HG02763 (cell line): Measurements from ENCODE around the gene PBOV1.

Source experiments
- ATAC-seq: cut with Tn5 transposase; IDR thresholded peaks from one replicate; pipeline ENCODE4 v1.9.1; 2021; ENCODE audit warnings: mild to moderate bottlenecking, moderate library complexity; ENCODE audit not compliant: unreplicated experiment

Gene PBOV1

DNA sequence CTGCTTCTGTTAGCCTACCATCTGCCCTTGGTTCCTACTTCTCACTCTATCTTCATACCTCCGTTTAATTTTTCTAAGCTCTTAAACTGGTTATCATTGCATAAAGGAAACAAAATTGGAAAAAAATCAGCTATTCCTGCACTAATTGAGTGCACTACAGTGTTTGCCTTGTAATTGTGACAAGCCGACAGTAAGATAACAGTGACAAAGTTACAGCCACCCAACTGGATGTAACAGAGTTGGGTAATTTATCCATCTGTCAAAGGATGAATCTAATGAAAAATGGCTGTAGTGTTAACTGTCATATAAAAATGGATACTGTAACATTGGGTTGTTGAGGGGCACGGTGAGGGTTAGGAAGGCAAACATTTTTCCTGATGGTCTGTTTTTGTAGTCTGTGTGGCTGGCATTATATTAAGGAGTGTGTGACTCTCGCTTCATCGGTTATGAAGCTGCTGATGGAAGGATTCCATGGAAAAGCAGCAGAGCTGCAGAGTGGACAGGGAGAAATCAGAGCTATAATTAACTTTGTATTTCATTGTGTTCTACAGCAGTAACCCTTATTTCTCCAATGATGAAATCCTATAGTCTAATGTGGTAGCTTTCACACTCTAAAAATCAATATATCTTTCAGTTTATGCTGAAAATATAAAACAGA, 12.7 kb downstream of the PBOV1 start:
- ATAC-seq, result no peak

DNA sequence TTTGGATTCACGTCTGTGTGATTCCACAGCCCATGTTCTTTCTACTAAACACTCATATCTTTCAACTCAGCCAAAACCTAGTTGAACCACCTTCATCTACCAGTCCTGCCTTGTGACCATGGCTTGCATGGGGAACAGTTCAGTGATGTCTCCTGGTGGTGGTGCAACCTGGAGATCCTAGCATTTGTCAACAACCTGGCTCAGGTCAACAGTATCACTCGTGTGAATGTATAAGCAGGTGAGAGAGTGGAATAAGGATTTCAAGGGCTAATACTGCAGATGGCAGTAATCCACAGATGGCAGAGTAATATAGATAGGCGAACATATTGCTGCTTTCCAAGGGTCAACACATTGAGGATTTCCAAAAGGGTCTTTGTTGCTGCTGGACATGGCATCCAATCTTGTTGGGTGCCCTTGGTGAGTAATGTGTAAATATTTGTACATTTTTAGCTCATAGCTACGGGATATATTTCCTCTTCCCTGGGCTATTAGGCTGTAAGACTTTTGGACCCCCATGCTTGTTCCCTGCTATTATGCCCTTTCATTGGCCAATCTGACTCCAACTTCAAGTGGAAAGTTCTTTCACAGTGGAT, 13.4 kb downstream of the PBOV1 start:
- ATAC-seq, result no peak

DNA sequence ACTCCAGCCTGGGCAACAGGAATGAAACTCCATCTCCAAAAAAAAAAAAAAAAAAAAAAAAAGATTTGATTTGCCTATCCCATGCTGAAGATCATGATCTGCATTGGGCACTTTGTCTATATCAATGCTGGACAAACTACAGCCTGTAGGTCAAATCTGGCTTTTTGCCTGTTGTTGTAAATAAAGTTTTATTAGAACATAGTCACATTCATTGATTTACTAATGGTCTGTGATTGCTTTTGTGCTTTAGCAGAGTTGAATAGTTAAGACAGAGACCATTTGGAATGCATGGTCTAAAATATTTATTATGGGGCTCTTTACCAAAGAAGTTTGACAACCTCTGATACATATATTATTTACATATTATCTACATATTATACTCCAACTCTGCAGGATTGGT, 14.0 kb downstream of the PBOV1 start:
- ATAC-seq, result no peak

DNA sequence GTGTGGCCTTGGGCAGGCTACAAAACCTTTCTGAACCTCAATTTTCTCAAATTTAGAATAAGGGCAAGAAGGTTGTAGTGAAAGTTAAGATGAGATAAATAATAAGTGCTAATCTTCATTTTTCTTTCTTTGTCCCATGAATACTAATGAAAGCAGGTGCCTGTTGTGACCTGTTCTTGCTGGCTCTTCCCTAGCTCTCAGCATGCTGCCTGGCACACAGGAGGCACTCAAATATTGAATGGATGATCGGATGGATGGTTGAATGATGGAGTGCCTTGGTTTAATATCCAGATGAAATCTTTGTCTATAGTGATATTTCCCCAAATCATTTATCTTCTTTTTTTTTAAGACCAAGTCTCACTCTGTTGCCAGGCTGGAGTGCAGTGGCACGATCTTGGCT, 15.0 kb downstream of the PBOV1 start:
- no peak for ATAC-seq

DNA sequence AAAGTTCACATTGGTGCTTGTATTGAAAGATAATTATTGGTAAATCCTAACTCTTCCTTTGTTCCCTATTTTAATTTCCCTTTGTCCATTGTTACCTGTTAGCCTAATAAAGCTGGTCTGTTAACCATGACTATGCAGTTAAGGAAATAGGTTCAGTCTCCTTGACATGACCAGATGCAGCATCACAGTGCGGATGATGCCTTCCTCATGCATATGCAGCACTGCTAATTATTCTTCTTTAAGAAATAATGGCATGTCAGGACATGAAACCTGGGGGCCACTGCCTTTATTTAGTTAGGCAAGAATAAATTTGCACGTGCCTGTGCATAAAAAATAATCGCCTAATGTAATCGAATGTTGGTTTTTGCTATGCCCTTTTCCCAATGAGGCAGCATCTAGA, 16.5 kb downstream of the PBOV1 start:
- ATAC-seq, result no peak

DNA sequence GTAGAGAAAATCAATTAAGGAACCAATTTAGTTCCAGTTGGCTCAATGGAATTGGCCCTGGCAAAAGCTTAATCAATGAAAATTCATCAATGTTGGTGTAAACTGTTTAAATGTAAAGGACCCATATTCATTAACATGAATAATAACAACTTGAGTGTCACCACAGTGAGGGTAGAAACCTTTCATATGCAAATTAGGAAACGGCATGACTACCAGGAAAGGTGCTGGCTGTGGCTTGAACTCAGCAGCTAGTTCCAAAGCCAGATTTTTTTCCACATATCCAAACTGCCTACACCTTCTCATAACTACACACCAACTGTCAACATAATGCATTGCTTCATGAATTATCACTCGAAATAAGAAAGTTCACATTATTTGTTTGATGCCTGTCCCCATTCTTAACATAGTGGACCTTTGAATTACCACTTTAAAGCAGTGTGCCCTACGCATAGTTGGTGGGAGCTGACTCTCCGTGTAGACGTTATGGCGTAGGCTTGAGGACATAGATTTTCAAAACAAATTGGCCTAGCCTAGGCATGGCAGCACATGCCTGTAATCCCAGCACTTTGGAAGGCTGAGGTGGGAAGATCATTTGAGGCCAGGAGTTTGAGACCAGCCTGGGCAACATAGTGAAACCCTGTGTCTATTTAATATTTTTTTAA, 19.7 kb downstream of the PBOV1 start:
- no peak for ATAC-seq

DNA sequence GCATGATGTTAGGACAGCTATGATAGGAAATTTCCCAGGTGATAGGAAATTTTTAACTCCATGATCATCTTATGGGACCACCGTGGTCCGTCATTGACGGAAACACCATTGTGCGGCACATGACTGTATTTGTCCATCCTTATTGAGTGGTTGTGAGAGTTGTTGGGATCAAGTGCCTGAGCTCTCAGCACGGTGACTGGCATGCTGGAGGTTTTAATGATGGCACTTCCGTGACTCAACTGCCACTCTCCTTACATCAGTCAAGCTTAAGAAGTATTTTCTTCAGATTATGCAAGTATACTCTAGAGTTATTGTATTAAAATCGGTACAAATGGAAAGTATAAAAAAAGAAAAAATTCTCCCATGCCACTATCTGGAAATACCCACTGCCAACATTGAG, 20.7 kb downstream of the PBOV1 start:
- ATAC-seq, result no peak

DNA sequence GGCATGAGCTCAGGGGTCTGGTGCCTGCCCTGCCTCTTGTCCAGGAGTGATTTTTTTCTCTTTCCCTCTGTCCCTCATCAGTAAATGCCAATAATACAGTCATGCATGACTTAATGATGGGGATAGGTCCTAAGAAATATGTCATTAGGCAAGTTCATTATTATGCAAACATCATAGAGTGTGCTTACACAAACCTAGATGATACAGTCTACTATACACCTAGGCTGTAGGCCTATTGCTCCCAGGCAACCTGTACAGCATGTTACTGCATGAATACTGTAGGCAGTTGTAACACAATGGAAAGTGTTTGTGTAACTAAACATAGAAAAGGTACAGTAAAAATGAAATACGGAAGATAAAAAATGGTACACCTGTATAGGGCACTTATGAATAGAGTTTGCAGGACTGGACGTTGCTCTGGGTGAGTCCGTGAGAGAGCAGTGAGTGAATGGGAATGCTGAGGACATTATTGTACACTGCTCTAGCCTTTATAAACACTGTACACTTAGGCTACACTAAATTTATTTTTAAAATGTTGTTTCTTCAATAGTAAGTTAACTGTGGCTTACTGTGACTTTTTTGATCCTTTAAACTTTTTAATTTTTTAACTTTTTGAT, 22.1 kb downstream of the PBOV1 start:
- ATAC-seq, result no peak

DNA sequence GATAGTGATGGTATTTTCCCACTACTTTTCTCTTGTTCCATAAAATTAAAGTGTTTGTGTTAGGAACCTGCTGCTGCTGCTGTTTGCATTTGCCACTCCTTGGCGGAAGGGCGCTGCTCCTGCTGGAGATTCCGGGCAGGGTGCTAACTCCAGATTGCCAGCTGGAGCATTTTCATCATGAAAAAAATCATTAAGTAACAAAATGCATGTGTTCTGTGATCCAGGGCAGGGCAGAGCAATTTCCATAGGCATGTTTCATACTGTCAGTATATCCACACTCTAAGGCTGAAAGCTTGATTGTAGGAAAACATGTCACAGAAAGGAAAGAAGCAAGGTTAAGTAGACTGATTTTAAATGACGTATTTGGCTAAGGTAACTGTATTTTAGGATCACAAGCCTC, 24.0 kb downstream of the PBOV1 start:
- ATAC-seq, result no peak

DNA sequence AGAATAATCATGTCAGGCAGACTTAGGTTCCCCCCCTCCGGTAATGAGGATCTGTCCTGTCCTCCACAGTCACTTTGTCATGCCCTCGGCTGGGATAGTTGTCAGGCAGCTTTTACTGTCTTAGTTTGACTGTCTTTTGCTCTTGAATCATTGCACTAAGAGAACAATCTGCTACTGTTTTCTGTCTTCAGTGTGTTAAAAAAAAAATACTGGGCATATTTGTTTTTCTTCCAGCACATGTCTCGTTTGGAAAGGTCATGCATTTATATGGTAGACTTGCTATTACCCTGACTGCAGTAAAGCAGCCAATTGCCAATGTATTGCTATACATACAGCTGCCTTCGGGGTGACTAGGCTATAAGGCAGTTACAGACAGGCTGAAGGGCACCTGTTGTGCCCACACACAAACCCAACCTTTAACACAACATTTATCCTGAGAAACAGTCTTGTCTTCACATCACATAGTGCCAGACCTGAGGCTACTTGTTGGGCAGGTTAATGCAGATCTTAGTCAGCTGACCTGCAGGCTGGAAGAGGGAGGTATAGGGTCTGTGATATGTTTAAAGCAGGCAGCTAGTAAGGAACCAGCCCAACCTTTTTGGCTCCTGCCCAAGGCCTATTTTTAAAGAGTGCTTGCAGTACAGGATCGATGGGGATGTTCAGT, 29.9 kb downstream of the PBOV1 start:
- ATAC-seq, result no peak

DNA sequence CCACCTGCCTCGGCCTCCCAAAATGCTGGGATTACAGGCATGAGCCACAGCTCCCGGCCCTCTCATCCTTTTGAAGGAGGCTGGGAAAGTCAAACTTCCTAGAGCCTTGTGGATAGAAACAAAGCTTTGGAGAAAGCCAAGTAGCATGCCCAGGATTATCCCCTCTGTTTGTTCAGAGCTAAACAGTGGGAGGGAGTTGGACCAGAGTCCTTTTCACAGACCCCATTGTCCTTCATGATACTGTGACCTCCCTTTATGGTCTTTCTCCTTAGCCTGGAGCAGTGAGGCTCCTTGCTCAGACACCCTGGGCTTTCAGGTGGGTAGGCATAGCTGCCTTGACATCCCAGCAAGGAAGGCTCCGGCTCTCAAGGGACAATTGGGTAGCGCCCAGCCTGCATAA, 31.1 kb downstream of the PBOV1 start:
- ATAC-seq, result no peak

DNA sequence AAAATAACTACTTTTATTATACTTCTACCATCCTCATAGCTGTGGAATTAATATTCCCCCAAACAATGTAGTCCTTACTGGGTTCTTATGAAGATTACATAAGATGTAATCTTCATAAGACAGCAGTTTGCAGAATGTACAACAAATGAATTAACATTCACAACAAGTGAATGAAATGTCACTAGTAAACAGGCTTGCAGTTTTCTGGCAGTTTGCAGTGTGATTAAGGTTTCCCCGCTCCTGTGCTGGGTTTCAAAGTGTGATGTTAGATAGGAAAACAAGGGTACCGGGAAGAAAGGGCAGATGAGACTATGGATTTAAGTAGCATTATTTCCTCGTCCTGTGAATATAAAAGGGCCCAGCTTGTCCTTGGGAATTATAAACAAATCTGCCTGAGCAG, 34.1 kb downstream of the PBOV1 start:
- ATAC-seq, result no peak

DNA sequence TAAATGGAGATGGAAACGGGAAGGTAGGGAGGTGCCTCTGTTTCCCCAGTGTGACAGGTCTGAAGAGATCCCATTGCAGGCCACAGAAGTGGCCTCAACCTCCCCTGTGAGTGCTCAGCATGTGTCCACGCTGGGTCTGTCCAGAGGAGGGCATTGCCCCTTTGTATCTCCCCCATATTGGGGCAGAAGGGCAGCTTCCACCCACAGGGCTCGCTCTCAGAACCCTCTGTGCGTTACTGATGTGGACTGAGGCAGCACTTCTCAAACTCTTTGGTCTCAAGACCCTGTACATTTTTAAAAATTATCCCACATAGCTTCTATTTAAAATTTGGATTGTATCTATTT, 34.5 kb downstream of the PBOV1 start:
- no peak for ATAC-seq

DNA sequence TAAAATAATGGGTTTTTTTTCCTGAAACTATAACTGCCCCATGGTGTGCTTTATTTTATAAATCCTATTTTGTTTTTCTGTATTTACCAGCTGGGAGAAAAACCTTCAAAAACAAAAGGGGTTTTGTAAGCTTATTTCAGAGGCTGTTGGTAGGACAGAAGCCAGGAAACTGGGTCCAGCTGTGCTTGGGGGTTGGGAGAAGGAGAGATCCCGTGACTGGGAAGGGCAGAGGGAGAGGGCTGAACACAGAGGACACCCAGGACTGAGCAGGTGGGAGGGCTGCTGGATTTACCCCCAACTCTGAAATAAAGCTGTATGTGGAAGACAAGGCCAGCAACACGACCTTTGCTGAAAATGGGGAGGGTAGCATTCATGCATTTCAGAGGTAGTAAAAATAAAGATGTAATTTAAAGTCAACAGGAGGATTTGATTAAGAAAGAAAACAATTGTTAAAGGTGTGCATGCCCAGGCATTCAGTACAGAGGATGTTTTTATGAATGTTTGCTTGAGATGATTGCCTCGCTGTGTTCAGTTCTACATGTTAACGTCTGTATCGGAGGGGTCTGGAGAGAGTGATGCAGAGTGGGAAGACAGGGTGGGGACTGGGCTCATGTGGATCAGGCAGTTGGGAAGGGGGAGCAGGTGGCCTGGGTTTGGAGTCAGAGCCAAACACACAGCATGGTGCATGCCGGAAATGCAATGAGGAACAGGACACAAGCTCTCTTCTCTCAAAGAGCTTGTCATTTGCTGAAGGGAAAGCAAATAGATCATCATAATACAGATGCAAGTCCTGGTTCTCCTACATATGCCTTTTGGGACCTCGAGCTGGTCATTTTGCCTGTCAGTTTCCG, 35.1 kb downstream of the PBOV1 start:
- no peak for ATAC-seq

DNA sequence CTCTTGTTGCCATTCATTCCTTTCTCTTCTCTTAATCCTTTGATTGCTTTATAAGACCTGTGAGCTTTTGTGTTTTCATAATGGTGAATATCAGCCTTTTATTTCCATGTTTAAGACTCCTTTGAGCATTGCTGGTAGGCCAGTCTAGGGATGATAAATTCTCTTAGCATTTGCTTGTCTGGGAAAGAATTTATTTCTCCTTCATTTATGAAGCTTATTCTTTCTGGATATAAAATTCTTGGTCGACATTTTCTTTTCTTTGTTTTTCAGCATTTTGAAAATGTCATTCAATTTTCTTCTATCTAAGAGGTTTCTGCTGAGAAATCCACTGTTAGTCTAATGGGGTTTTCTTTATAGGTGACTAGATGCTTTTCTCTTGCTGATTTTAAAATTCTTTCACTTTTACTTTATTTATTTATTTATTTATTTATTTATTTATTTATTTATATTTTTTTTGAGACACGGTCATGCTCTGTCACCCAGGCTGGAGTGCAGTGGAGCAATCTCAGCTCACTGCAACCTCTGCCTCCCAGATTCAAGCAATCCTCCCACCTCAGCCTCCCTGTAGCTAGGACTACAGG, 41.5 kb downstream of the PBOV1 start:
- no peak for ATAC-seq

DNA sequence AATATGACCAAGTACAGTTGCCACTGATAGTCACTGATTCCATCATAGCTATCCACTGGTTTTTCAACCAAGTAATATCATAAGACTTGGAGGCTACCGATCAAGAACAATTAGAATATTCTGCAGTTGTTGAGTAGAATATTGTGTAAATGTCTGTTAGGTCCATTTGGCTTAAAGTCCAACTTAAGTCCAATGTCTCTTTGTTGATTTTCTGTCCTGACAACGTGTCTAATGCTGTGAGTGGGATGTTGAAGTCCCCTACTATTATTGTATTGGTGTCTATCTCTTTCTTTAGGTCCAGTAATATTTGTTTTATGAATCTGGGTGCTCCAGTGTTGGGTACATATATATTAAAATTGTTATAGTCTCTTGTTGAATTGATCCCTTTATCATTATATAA, 42.7 kb downstream of the PBOV1 start:
- no peak for ATAC-seq
